ENCODE data around the gene MAP4K3.

DNA sequence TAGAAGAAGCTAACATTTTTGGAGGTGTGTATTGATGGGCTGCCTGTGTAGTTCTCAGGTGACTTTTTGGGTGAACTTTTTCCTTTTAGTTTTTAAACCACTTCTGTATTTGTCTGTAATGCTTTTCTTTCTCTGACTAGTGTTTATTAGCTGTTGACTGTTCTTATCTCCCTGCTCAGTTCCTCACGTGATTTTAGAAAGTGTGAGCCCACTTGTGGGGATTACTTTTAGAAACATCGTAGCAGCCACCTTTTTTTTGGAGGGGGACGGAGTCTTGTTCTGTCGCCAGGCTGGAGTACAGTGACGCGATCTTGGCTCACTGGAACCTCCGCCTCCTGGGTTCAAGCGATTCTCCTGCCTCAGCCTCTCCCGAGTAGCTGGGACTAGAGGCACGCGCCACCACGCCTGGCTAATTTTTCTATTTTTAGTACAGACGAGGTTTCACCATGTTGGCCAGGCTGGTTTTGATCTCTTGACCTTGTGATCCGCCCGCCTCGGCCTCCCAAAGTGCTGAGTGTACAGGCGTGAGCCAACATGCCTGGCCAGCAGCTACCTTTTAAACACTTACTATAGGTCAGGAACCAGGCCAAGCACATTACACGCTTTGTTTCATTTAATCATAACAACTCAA, 184.1 kb downstream of the MAP4K3 start:
- TF ChIP-seq POLR2A (IDR thresholded peaks at IDR 0.05; ENCODE audit: low read depth) (no peak), EP300 (IDR thresholded peaks at IDR 0.05) (no peak)

Measured in esophagus muscularis mucosa (tissue), 2 donors.